ENCODE results near the gene SLC37A2. TPM values are rescaled to one million over a fixed set of nuclear protein-coding genes. Genes with fewer than 3 reads are reported as not detected.

The SLC37A2 gene
- total and polyA plus RNA-seq, 4 donors = 3.2 to 13.2 (median 7.8) TPM

GRCh38 chr11:125136001-125136400, 72.9 kb downstream of the SLC37A2 start:
- Histone ChIP-seq H3K4me3 (no peak overlapping the region), H3K27ac (ENCODE audit: low read depth in 1 of 2, low read length in 1 of 2) (no peak overlapping the region), H3K36me3 (ENCODE audit: control insufficient read depth in 4 of 4, insufficient read depth in 4 of 4, low read length in 4 of 4) (no peaks in the 10 kb centered on the region), H3K27me3 (ENCODE audit: control insufficient read depth in 3 of 3, insufficient read depth in 3 of 3, low read length in 2 of 3) (no peaks in the 10 kb centered on the region), H3K9ac (ENCODE audit: insufficient read depth in 1 of 2, low read length in 2 of 2) (no peak overlapping the region), H3K4me1 (ENCODE audit: control insufficient read depth in 5 of 5, insufficient read depth in 5 of 5, low read length in 5 of 5) (peaks cover 0 to 17% (median 0%) of the 10 kb centered on the region in 5 donors), H3K9me3 (ENCODE audit: control insufficient read depth in 4 of 4, insufficient read depth in 3 of 4, low read length in 3 of 4) (peaks cover 0 to 2% (median 0%) of the 10 kb centered on the region in 4 donors)
- ATAC-seq (ENCODE audit: insufficient read depth, low FRiP score) (no peak), DNase-seq (no peak)
- TF ChIP-seq CTCF (IDR thresholded peaks at IDR 0.05; ENCODE audit: control extremely low read depth, extremely low read depth) = no peak

GRCh38 chr11:125138966-125139365, 75.9 kb downstream of the SLC37A2 start:
- ATAC-seq (ENCODE audit: insufficient read depth, low FRiP score) (no peak), DNase-seq (no peak)
- no peak overlapping the region for H3K9ac ChIP-seq (ENCODE audit: insufficient read depth in 1 of 2, low read length in 2 of 2)
- WGBS, 2 donors = 89 to 92% methylated on average over 8 of the region's 8 CpGs
- no peak for TF ChIP-seq CTCF (IDR thresholded peaks at IDR 0.05; ENCODE audit: control extremely low read depth, extremely low read depth)
- no peaks in the 10 kb centered on the region for H3K36me3 ChIP-seq (ENCODE audit: control insufficient read depth in 4 of 4, insufficient read depth in 4 of 4, low read length in 4 of 4)
- H3K27me3 ChIP-seq (ENCODE audit: control insufficient read depth in 3 of 3, insufficient read depth in 3 of 3, low read length in 2 of 3) = no peaks in the 10 kb centered on the region
- H3K4me1 ChIP-seq (ENCODE audit: control insufficient read depth in 5 of 5, insufficient read depth in 5 of 5, low read length in 5 of 5) = peaks cover 0 to 27% (median 0%) of the 10 kb centered on the region in 5 donors
- H3K4me3 ChIP-seq = no peak overlapping the region
- peaks cover 0 to 2% (median 0%) of the 10 kb centered on the region in 4 donors for H3K9me3 ChIP-seq (ENCODE audit: control insufficient read depth in 4 of 4, insufficient read depth in 3 of 4, low read length in 3 of 4)
- no peak overlapping the region for H3K27ac ChIP-seq (ENCODE audit: low read depth in 1 of 2, low read length in 1 of 2)

- Histone ChIP-seq H3K4me1 (ENCODE audit: control insufficient read depth in 5 of 5, insufficient read depth in 5 of 5, low read length in 5 of 5) (peaks cover 0 to 27% (median 0%) of the 10 kb centered on the region in 5 donors), H3K4me3 (no peak overlapping the region), H3K27me3 (ENCODE audit: control insufficient read depth in 3 of 3, insufficient read depth in 3 of 3, low read length in 2 of 3) (no peaks in the 10 kb centered on the region), H3K36me3 (ENCODE audit: control insufficient read depth in 4 of 4, insufficient read depth in 4 of 4, low read length in 4 of 4) (no peaks in the 10 kb centered on the region), H3K9ac (ENCODE audit: insufficient read depth in 1 of 2, low read length in 2 of 2) (no peak overlapping the region), H3K9me3 (ENCODE audit: control insufficient read depth in 4 of 4, insufficient read depth in 3 of 4, low read length in 3 of 4) (peaks cover 0 to 2% (median 0%) of the 10 kb centered on the region in 4 donors), H3K27ac (ENCODE audit: low read depth in 1 of 2, low read length in 1 of 2) (no peak overlapping the region)
- WGBS, 2 donors = 68 to 73% methylated on average over 3 of the region's 3 CpGs
- no peak for ATAC-seq (ENCODE audit: insufficient read depth, low FRiP score)
- peak; percentile 29 to 63 (median 62) for DNase-seq
- no peak for TF ChIP-seq CTCF (IDR thresholded peaks at IDR 0.05; ENCODE audit: control extremely low read depth, extremely low read depth)
Observed at GRCh38 chr11:125139778-125140177, 76.7 kb downstream of the SLC37A2 start.

Other genes starting within 250 kb of the SLC37A2 start
- 10 to 100 TPM; 16.7 to 16.8 TPM for gene ROBO3, start 197.9 kb upstream of the SLC37A2 start, total RNA-seq
- 10 to 100 TPM in 1 of 2 donors, 1 to 10 TPM in 1; 9.3 to 13.5 TPM for gene ROBO3, start 197.9 kb upstream of the SLC37A2 start, polyA plus RNA-seq
- gene ROBO4, start 165.4 kb upstream of the SLC37A2 start, total RNA-seq = 10 to 100 TPM; 51.7 to 52.1 TPM
- gene ROBO4, start 165.4 kb upstream of the SLC37A2 start, polyA plus RNA-seq = 10 to 100 TPM; 27.3 to 32.1 TPM
- not detected for gene HEPN1, start 144.1 kb upstream of the SLC37A2 start, total RNA-seq
- not detected for gene HEPN1, start 144.1 kb upstream of the SLC37A2 start, polyA plus RNA-seq
- gene HEPACAM, start 127.3 kb upstream of the SLC37A2 start, total RNA-seq = not detected
- under 1 TPM in 1 of 2 donors, not detected in 1; 0.02 TPM for gene HEPACAM, start 127.3 kb upstream of the SLC37A2 start, polyA plus RNA-seq
- 1 to 10 TPM; 1.2 to 5.1 TPM for gene CCDC15, start 109.1 kb upstream of the SLC37A2 start, total RNA-seq
- gene CCDC15, start 109.1 kb upstream of the SLC37A2 start, polyA plus RNA-seq = under 1 TPM; 0.65 to 0.91 TPM
- 10 to 100 TPM; 24.6 to 39.9 TPM for gene TMEM218, start 48.3 kb downstream of the SLC37A2 start, total RNA-seq
- gene TMEM218, start 48.3 kb downstream of the SLC37A2 start, polyA plus RNA-seq = 10 to 100 TPM; 23.3 to 30.2 TPM
- 10 to 100 TPM in 1 of 2 donors, 1 to 10 TPM in 1; 9.3 to 10.6 TPM for gene PKNOX2, start 101.4 kb downstream of the SLC37A2 start, total RNA-seq
- gene PKNOX2, start 101.4 kb downstream of the SLC37A2 start, polyA plus RNA-seq = 1 to 10 TPM; 3.1 to 6.5 TPM